Renal cortex interstitium (tissue), 15 donors: Measurements from ENCODE around the gene SNAPC1. TPM values are rescaled to one million over a fixed set of nuclear protein-coding genes. Genes with fewer than 3 reads are reported as not detected.

ENCODE experiments used
- DNase-seq, 11 donors: peaks; one replicate each; pipeline ENCODE4 v3.0.0-alpha.2; 2013; ENCODE audit warnings: low read depth in 9 of 11, low spot score in 4 of 11; ENCODE audit errors: extremely low read depth in 1 of 11
- long read RNA-seq, 16 experiments: transcript quantifications; one replicate each; lab custom pipeline, GENCODE V29; 2026
- polyA plus RNA-seq, 3 donors: library from polyadenylated mRNA; unstranded; fragments of 120-200 nt; gene quantifications; one replicate each; pipeline ENCODE4 v1.2.1, GENCODE V29; 2013; ENCODE audit not compliant: insufficient read length in 3 of 3

Gene SNAPC1, protein sequence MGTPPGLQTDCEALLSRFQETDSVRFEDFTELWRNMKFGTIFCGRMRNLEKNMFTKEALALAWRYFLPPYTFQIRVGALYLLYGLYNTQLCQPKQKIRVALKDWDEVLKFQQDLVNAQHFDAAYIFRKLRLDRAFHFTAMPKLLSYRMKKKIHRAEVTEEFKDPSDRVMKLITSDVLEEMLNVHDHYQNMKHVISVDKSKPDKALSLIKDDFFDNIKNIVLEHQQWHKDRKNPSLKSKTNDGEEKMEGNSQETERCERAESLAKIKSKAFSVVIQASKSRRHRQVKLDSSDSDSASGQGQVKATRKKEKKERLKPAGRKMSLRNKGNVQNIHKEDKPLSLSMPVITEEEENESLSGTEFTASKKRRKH
- polyA plus RNA-seq = 10 to 100 TPM; 12.6 to 14.1 (median 13.2) TPM
- long read RNA-seq, donor 1, partial matches to known transcripts = 0 of 2 reads
- long read RNA-seq, donor 1, other reads (novel, unspliced or antisense) = 0 of 2 reads
- long read RNA-seq, donor 2, partial matches to known transcripts = 0 of 2 reads
- long read RNA-seq, donor 2, other reads (novel, unspliced or antisense) = 0 of 2 reads
- long read RNA-seq, donor 3, partial matches to known transcripts = 7 of 9 reads
- long read RNA-seq, donor 3, other reads (novel, unspliced or antisense) = 0 of 9 reads
- long read RNA-seq, donor 4, partial matches to known transcripts = 0 of 3 reads
- long read RNA-seq, donor 4, other reads (novel, unspliced or antisense) = 0 of 3 reads
- long read RNA-seq, donor 5 = 0 reads
- long read RNA-seq, donor 6, partial matches to known transcripts = 5 of 8 reads
- long read RNA-seq, donor 6, other reads (novel, unspliced or antisense) = 0 of 8 reads
- long read RNA-seq, donor 7, transcript SNAPC1-201 (10 exons, 2,656 nt) = major isoform, 5 of 5 reads
- long read RNA-seq, donor 7, partial matches to known transcripts = 0 of 5 reads
- long read RNA-seq, donor 7, other reads (novel, unspliced or antisense) = 0 of 5 reads
- long read RNA-seq, donor 8 = 0 reads
- long read RNA-seq, donor 9, transcript SNAPC1-201 (10 exons, 2,656 nt) = major isoform, 8 of 8 reads
- long read RNA-seq, donor 9, partial matches to known transcripts = 0 of 8 reads
- long read RNA-seq, donor 9, other reads (novel, unspliced or antisense) = 0 of 8 reads
- long read RNA-seq, donor 10, partial matches to known transcripts = 0 of 3 reads
- long read RNA-seq, donor 10, other reads (novel, unspliced or antisense) = 0 of 3 reads
- long read RNA-seq, donor 11, partial matches to known transcripts = 0 of 4 reads
- long read RNA-seq, donor 11, other reads (novel, unspliced or antisense) = 0 of 4 reads
- long read RNA-seq, donor 12, partial matches to known transcripts = 13 of 15 reads
- long read RNA-seq, donor 12, other reads (novel, unspliced or antisense) = 0 of 15 reads
- long read RNA-seq, donor 13 = 0 reads
- long read RNA-seq, donor 14, partial matches to known transcripts = 6 of 6 reads
- long read RNA-seq, donor 14, other reads (novel, unspliced or antisense) = 0 of 6 reads
- long read RNA-seq, donor 15, partial matches to known transcripts = 0 of 3 reads
- long read RNA-seq, donor 15, other reads (novel, unspliced or antisense) = 0 of 3 reads
- long read RNA-seq, donor 16, transcript SNAPC1-201 (10 exons, 2,656 nt) = major isoform, 11 of 18 reads
- long read RNA-seq, donor 16, partial matches to known transcripts = 7 of 18 reads
- long read RNA-seq, donor 16, other reads (novel, unspliced or antisense) = 0 of 18 reads

- peak; percentile 95 to 99 (median 97) for DNase-seq
Measured at GRCh38 chr14:61761959-61762786, at the start of gene SNAPC1. SNAPC1 (plus strand) TSS chr14:61762420; CDS start chr14:61762461, 41 bp downstream.

GRCh38 chr14:61713724-61714437 is 48.3 kb upstream of the SNAPC1 start:
- no peak for DNase-seq

GRCh38 chr14:61716956-61717355 is 45.3 kb upstream of the SNAPC1 start:
- no peak for DNase-seq

- no peak for DNase-seq
Measured at GRCh38 chr14:61718039-61718438, 44.2 kb upstream of the SNAPC1 start.

DNA sequence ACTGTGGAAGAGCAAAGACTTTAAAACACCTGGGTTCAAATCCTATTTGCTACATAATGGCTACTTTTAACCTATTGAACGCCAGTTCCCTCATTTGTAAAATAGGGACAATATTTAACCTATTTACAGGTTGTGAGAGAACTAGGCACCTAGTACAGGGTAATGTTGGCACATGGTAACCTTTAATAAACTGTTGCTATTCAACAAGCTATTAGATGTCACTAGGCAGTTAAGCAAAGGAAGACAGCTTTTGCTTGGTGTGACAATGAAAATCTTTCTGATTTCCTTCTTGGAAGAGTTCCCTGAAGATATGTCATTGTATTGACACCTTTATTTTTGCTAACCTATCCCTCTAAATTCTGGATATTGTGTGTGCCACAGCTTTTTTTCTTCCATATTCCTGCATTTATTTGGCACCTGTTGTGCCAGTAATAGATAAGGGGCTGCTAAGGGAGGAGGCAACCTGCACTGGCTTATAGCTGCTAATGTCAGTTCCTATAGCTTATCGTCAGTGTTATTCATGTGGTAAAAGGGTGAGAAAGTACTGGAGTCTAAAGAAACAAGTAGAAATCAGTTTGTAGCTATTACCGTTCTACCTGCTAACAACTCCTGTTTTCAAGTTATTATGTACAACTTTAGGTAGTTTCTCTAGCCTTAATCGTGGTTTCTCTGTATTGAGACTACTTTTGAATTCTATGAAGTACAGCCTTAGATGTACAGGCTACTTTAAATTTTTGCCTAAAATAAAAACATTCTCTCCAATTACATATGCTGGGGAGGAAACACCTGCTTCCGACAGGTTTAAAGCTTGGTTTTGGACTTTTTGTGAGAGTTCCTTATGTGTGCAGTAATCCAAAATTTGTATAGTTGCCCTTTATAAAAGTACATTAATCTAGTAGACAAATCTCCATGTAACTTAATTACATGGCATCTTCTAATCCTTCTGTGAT is 42.6 kb upstream of the SNAPC1 start:
- DNase-seq = no peak

DNA sequence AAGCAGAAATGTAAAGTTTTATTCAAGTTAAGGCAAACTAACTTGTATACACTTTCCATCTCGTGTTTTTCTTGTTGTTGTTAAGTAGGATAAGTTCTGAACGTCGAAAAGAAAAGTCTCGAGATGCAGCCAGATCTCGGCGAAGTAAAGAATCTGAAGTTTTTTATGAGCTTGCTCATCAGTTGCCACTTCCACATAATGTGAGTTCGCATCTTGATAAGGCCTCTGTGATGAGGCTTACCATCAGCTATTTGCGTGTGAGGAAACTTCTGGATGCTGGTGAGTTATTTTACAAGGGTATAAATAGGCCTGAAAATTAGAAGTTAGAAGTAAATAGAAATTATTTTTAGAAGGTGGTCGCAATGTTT is 41.9 kb upstream of the SNAPC1 start:
- no peak for DNase-seq

DNA sequence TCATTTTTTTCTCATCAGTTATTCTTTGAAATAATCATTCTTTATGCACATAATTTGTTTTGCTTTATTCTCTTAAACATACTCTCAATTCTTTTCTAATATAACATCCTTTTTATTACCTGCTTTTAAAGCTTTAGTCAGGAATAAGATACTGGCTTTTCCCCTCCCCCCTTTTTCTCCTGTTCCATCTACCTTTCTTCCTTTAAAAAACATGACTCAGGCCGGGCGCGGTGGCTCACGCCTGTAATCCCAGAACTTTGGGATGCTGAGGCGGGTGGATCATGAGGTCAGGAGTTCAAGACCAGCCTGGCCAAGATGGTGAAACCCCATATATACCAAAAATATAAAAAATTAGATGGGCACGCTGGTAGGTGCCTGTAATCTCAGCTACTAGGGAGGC is 41.5 kb upstream of the SNAPC1 start:
- no peak for DNase-seq

DNA sequence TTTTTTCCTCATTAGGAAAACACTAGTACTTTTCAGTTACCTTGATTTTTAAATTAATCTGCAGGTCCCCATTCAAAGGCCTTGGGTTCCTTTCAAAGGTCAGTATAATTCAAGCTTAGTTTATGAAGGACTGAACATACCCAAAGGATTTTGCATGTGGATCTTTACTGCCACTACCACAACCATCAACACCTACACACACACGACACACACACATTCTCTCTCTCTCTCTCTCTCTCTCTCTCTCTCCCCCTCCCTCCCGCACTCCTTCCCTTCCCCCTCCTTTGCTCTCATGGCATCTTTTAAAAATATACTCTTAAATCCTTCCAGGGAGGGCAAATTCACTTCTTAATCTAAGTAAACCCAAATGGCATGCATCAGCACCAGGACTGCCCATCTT is 38.1 kb upstream of the SNAPC1 start:
- no peak for DNase-seq

DNA sequence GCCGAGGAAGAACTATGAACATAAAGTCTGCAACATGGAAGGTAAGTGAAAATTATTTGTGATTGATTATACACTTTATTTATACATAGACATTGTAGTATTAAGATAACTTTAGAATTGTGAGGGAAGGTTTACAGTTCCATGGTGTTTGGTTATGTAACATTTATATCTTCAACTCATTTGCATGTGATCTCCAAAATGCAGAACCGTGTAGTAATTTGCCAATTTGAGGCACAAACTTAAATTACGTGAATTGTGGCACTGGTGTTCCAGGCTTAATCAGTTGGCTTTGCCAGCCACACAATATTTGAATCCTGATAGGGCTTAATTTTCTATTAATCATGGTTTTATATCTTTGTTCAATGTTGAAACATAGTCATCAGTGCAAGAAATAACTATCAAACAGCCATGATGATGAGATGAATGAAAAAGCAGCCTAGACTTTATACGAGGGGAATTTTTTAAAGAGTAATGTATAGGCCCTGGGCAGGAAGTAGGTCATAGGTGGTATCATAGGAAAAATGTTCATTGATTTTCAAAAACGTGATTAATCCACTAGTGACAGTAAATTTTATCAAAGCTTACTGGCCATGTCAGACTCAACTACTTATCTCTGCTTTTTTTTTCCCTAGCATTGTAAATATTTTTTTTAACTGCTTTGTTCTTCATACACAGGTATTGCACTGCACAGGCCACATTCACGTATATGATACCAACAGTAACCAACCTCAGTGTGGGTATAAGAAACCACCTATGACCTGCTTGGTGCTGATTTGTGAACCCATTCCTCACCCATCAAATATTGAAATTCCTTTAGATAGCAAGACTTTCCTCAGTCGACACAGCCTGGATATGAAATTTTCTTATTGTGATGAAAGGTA is 35.2 kb upstream of the SNAPC1 start:
- no peak for DNase-seq

DNA sequence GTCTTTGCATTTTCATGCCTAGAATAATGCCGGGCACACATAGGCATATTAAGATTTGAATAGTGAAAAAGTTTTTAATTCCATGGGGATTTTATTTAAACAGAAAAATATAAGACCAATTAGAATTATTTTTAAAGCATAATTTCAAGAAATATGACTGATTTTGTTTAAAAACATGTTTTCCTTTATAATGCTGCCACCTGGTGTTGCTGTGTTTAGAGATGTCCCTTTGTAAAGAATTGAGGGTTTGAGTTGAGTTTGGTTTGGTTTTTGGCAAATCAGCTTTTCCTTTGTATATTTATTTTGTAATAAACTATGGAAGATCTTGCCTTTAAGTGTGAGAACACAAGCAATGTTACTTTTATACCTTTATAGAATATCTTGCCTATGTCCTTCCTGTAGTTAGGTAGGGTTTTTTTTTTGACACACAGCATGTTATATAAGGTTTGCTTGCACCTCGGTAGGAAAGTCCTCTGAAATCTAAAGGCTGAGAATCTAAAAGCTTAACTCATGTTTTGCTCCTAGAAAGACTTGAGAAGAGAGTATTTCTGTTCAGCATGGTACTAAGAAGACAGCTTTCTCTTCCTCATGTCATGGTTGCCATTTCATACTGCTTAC is 31.4 kb upstream of the SNAPC1 start:
- DNase-seq = no peak

DNA sequence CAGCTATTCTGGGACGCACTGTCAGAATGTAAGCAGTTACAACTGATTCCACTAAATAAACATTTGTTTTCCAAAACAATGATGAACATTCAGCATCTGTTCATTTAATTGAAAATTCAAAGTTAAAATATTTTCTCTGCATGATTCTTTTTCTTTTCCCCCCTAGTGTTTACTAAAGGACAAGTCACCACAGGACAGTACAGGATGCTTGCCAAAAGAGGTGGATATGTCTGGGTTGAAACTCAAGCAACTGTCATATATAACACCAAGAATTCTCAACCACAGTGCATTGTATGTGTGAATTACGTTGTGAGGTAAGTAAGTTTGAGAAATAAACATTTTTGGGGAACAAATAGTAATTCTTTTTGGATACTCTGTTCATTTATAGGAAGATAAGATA is 28.2 kb upstream of the SNAPC1 start:
- DNase-seq = no peak

- no peak for DNase-seq
Measured at GRCh38 chr14:61736751-61737150, 25.5 kb upstream of the SNAPC1 start.

GRCh38 chr14:61737915-61738314 is 24.3 kb upstream of the SNAPC1 start:
- DNase-seq = no peak

DNA sequence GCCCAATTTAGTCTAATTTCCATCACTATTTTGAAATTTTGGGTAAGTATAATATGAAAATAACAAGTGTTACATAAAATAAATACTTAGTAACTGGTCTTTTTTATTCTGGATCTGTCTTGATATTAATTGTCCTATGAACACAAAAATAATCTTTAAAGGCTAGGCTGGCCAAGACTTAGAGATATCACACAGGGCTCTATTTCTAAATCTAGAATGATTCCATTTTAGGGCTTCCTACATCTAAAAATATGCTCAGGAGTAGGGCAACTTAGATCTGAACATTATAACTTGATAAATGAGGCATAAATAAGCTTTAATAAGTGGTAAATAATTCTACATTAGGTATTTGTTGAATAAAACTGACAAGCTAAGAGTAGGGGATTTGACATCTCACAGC is 23.1 kb upstream of the SNAPC1 start:
- no peak for DNase-seq

GRCh38 chr14:61742371-61742770 is 19.8 kb upstream of the SNAPC1 start:
- no peak for DNase-seq
